Uterus (tissue), 4 donors: ENCODE results near the gene NEK6. TPM values are rescaled to one million over a fixed set of nuclear protein-coding genes. Genes with fewer than 3 reads are reported as not detected.
"Not testable (repeated sequence)": the region's sequence is repeated elsewhere in the genome, so short reads cannot be mapped to it uniquely, and the experiment has no call there.

Source experiments
- DNase-seq, 2 donors: peaks; one replicate each; pipeline ENCODE4 v3.0.0-alpha.2; 2019 to 2020
- H3K27ac ChIP-seq, 2 donors: fragments of 200-600 bp; sonication (generic); 1 replicate in 1 of 2; 2 replicates in 1 of 2; pipeline ENCODE4 v1.5.1; 2016 to 2018
- H3K27me3 ChIP-seq, 2 donors: fragments of 200-600 bp; sonication (generic); one replicate each; pipeline ENCODE4 v1.5.1; 2018 to 2019; ENCODE audit warnings: control low read depth in 1 of 2
- H3K36me3 ChIP-seq, 2 donors: fragments of 200-600 bp; sonication (generic); one replicate each; pipeline ENCODE4 v1.5.1; 2019; ENCODE audit warnings: control low read depth in 1 of 2
- H3K4me1 ChIP-seq, 2 donors: fragments of 200-600 bp; sonication (generic); one replicate each; pipeline ENCODE4 v1.5.1; 2018 to 2019; ENCODE audit warnings: control low read depth in 1 of 2
- H3K4me3 ChIP-seq, 2 donors: fragments of 200-600 bp; sonication (generic); 1 replicate in 1 of 2; 2 replicates in 1 of 2; pipeline ENCODE4 v1.5.1; 2018 to 2019; ENCODE audit warnings: mild to moderate bottlenecking in 1 of 2
- H3K9me3 ChIP-seq, 2 donors: fragments of 200-600 bp; sonication (generic); one replicate each; pipeline ENCODE4 v1.5.1; 2019; ENCODE audit warnings: control low read depth in 1 of 2
- POLR2A ChIP-seq, 2 donors: fragments of 450-650 bp; IDR thresholded peaks; one replicate each; pipeline ENCODE4 v1.6.1; 2016; ENCODE audit warnings: antibody characterized with exemption in 2 of 2, mild to moderate bottlenecking in 1 of 2, moderate library complexity in 1 of 2
- intact Hi-C: fragments of 100-400 bp; cut with DNase I; formaldehyde crosslinking; loops from one replicate; pipeline ENCODE4 v1.15.1; 2023; ENCODE audit warnings: low total_unique reads
- total RNA-seq, 4 donors: library from RNA; depleted of rRNA in 3 of 4; stranded (reverse); fragments of >200 nt in 3 of 4; gene quantifications; one replicate each; pipeline versions ENCODE4 v1.1.0 to v1.2.4, GENCODE V29; 2014 to 2023
- TF ChIP-seq, protein P1 (sequence below), 4 experiments: fragments of 200-600 bp in 2 of 4; fragments of 450-650 bp in 2 of 4; sonication (generic) in 2 of 4; IDR thresholded peaks; one replicate each; pipeline ENCODE4 v1.5.1; 2016 to 2019; ENCODE audit warnings: antibody characterized with exemption in 4 of 4, mild to moderate bottlenecking in 2 of 4, moderate library complexity in 1 of 4
- donor health status: DM: yes; HTN: yes; CAD: no.

NEK6 gene
- total RNA-seq, 4 donors from 2014 or later, result 6.1 to 38.5 (median 34.7) TPM

GRCh38 chr9:124242331-124243194 is 15.2 kb upstream of the NEK6 start:
- Histone ChIP-seq H3K4me3 (peak overlapping the region; percentile 8 to 19), H3K27me3 (no peaks in the 10 kb centered on the region), H3K36me3 (no peaks in the 10 kb centered on the region), H3K27ac (peak overlapping the region; percentile 52 to 63), H3K4me1 (no peaks in the 10 kb centered on the region), H3K9me3 (no peaks in the 10 kb centered on the region)
- intact Hi-C loops, result no loop called here
- peak in 1 of 2 donors; percentile 45 for DNase-seq
- TF ChIP-seq, protein P1, sequence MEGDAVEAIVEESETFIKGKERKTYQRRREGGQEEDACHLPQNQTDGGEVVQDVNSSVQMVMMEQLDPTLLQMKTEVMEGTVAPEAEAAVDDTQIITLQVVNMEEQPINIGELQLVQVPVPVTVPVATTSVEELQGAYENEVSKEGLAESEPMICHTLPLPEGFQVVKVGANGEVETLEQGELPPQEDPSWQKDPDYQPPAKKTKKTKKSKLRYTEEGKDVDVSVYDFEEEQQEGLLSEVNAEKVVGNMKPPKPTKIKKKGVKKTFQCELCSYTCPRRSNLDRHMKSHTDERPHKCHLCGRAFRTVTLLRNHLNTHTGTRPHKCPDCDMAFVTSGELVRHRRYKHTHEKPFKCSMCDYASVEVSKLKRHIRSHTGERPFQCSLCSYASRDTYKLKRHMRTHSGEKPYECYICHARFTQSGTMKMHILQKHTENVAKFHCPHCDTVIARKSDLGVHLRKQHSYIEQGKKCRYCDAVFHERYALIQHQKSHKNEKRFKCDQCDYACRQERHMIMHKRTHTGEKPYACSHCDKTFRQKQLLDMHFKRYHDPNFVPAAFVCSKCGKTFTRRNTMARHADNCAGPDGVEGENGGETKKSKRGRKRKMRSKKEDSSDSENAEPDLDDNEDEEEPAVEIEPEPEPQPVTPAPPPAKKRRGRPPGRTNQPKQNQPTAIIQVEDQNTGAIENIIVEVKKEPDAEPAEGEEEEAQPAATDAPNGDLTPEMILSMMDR (IDR thresholded peaks at IDR 0.05), result no peak
- no peak for TF ChIP-seq POLR2A (IDR thresholded peaks at IDR 0.05)

DNA sequence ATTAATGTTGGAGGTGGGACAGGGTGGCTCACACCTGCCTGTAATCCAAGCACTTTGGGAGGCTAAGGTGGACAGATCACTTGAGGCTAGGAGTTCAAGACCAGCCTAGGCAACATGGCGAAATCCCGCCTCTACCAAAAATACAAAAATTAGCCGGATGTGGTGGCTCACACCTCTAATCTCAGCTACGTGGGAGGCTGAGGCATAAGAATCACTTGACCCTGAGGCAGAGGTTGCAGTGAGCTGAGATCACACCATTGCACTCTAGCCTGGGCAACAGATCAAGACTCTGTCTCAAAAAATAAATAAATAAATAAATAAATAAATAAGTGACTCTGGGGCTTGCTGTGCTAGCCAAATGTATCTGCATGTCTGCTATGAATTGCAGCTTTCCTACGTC is 10.4 kb upstream of the NEK6 start:
- H3K9me3 ChIP-seq, H3K27me3 ChIP-seq, H3K27ac ChIP-seq, H3K4me3 ChIP-seq, DNase-seq, H3K4me1 ChIP-seq, intact Hi-C loops, H3K36me3 ChIP-seq: not testable (repeated sequence)

GRCh38 chr9:124248066-124248465 is 9.7 kb upstream of the NEK6 start:
- TF ChIP-seq, protein P1 (IDR thresholded peaks at IDR 0.05), result no peak
- TF ChIP-seq POLR2A (IDR thresholded peaks at IDR 0.05), result no peak
- Histone ChIP-seq H3K36me3 (no peaks in the 10 kb centered on the region), H3K4me3 (no peak overlapping the region), H3K27me3 (no peaks in the 10 kb centered on the region), H3K4me1 (no peaks in the 10 kb centered on the region), H3K27ac (no peak overlapping the region), H3K9me3 (no peaks in the 10 kb centered on the region)
- intact Hi-C loops, result no loop called here
- no peak for DNase-seq

GRCh38 chr9:124248960-124249359 is 8.8 kb upstream of the NEK6 start:
- H3K27me3 ChIP-seq, result no peaks in the 10 kb centered on the region
- H3K9me3 ChIP-seq, result no peaks in the 10 kb centered on the region
- no peak overlapping the region for H3K4me3 ChIP-seq
- H3K36me3 ChIP-seq, result no peaks in the 10 kb centered on the region
- intact Hi-C loops, result no loop called here
- H3K27ac ChIP-seq, result no peak overlapping the region
- DNase-seq, result no peak
- H3K4me1 ChIP-seq, result no peaks in the 10 kb centered on the region
- TF ChIP-seq, protein P1 (IDR thresholded peaks at IDR 0.05), result no peak
- no peak for TF ChIP-seq POLR2A (IDR thresholded peaks at IDR 0.05)

GRCh38 chr9:124251204-124251603 is 6.5 kb upstream of the NEK6 start:
- H3K9me3 ChIP-seq, result no peaks in the 10 kb centered on the region
- TF ChIP-seq POLR2A (IDR thresholded peaks at IDR 0.05), result no peak
- TF ChIP-seq, protein P1 (IDR thresholded peaks at IDR 0.05), result no peak
- intact Hi-C loops, result no loop called here
- H3K36me3 ChIP-seq, result no peaks in the 10 kb centered on the region
- no peak for DNase-seq
- no peak overlapping the region for H3K27ac ChIP-seq
- no peaks in the 10 kb centered on the region for H3K27me3 ChIP-seq
- H3K4me3 ChIP-seq, result no peak overlapping the region
- H3K4me1 ChIP-seq, result no peaks in the 10 kb centered on the region
